HL-60 (cell line): Measurements from ENCODE around the gene MYOZ3.

Experiments used
- CTCF ChIP-seq: IDR thresholded peaks from one replicate; pipeline ENCODE4 v1.5.1; 2011; ENCODE audit warnings: low read length, control low read depth, inconsistent platforms; ENCODE audit not compliant: insufficient read depth
- GABPA ChIP-seq: IDR thresholded peaks from 2 replicates; pipeline ENCODE4 v1.6.1; 2012; ENCODE audit warnings: low read depth
- POLR2AphosphoS5 ChIP-seq: IDR thresholded peaks from 2 replicates; pipeline ENCODE4 v1.6.1; 2012; ENCODE audit warnings: low read depth

GRCh38 chr5:150642991-150643710, 17.9 kb upstream of the MYOZ3 start:
- no peak for TF ChIP-seq CTCF
- TF ChIP-seq GABPA: no peak
- no peak for TF ChIP-seq POLR2AphosphoS5
